Astrocyte (in vitro differentiated cells and primary cell): ENCODE results near the gene ZNF280D. TPM values are rescaled to one million over a fixed set of nuclear protein-coding genes. Genes with fewer than 3 reads are reported as not detected.

Source experiments
- DNase-seq: peaks from one replicate; pipeline ENCODE4 v3.0.0-alpha.2; 2010; ENCODE audit warnings: low read depth
- FAIRE-seq: peaks from 2 replicates; lab custom pipeline; 2011; peaks lifted over from hg19 to GRCh38; lab: Jason Lieb, UNC
- H2AFZ ChIP-seq: 2 replicates; pipeline ENCODE4 v1.6.0; 2012; ENCODE audit warnings: low read depth, low read length, inconsistent platforms
- H3K27ac ChIP-seq: 2 replicates; pipeline ENCODE4 v1.5.1; 2011; ENCODE audit warnings: low read depth, low read length, inconsistent platforms
- H3K27me3 ChIP-seq: 2 replicates; pipeline ENCODE4 v1.6.0; 2011; ENCODE audit warnings: low read length, inconsistent platforms; ENCODE audit not compliant: insufficient read depth
- H3K36me3 ChIP-seq: 2 replicates; pipeline ENCODE4 v1.5.1; 2011; ENCODE audit warnings: low read length, inconsistent platforms; ENCODE audit not compliant: insufficient read depth
- H3K4me1 ChIP-seq: 2 replicates; pipeline ENCODE4 v1.5.1; 2011; ENCODE audit warnings: low read length, inconsistent platforms; ENCODE audit not compliant: insufficient read depth
- H3K4me2 ChIP-seq: 2 replicates; pipeline ENCODE4 v1.6.0; 2012; ENCODE audit warnings: low read length, inconsistent platforms
- H3K4me3 ChIP-seq: 2 replicates; pipeline ENCODE4 v1.5.1; 2011; ENCODE audit warnings: low read depth, mild to moderate bottlenecking, low read length, inconsistent platforms; ENCODE audit not compliant: insufficient read depth
- H3K79me2 ChIP-seq: 2 replicates; pipeline ENCODE4 v1.6.0; 2012; ENCODE audit warnings: mild to moderate bottlenecking, low read length, inconsistent platforms; ENCODE audit not compliant: insufficient read depth
- H3K9ac ChIP-seq: 2 replicates; pipeline ENCODE4 v1.6.0; 2012; ENCODE audit warnings: mild to moderate bottlenecking, low read length, inconsistent platforms
- H3K9me3 ChIP-seq: 2 replicates; pipeline ENCODE4 v1.5.1; 2012; ENCODE audit warnings: low read depth, mild to moderate bottlenecking, low read length, inconsistent platforms; ENCODE audit not compliant: insufficient read depth
- H4K20me1 ChIP-seq: 2 replicates; pipeline ENCODE4 v1.6.0; 2012; ENCODE audit warnings: low read length, inconsistent platforms; ENCODE audit not compliant: insufficient read depth
- H3K27ac Mint-ChIP-seq: one replicate; pipeline ENCODE4 v1.8.0; 2021; ENCODE audit warnings: mild to moderate bottlenecking, mixed read lengths; ENCODE audit not compliant: unreplicated experiment
- H3K27me3 Mint-ChIP-seq: one replicate; pipeline ENCODE4 v1.8.0; 2021; ENCODE audit warnings: low read depth, mixed read lengths; ENCODE audit not compliant: unreplicated experiment
- H3K36me3 Mint-ChIP-seq: one replicate; pipeline ENCODE4 v1.8.0; 2021; ENCODE audit warnings: low read depth, mixed read lengths; ENCODE audit not compliant: unreplicated experiment
- H3K4me1 Mint-ChIP-seq: one replicate; pipeline ENCODE4 v1.8.0; 2021; ENCODE audit warnings: low read depth, mixed read lengths; ENCODE audit not compliant: unreplicated experiment
- H3K4me3 Mint-ChIP-seq: one replicate; pipeline ENCODE4 v1.8.0; 2021; ENCODE audit warnings: mild to moderate bottlenecking, moderate library complexity, mixed read lengths; ENCODE audit not compliant: unreplicated experiment
- H3K9me3 Mint-ChIP-seq: one replicate; pipeline ENCODE4 v1.8.0; 2021; ENCODE audit warnings: mild to moderate bottlenecking, mixed read lengths; ENCODE audit not compliant: unreplicated experiment
- EZH2 ChIP-seq: IDR thresholded peaks from 2 replicates; pipeline ENCODE4 v1.6.1; 2012; ENCODE audit warnings: mild to moderate bottlenecking, low read length, inconsistent platforms; ENCODE audit not compliant: insufficient read depth
- total RNA-seq: library from RNA; stranded (reverse); gene quantifications from 2 replicates; pipeline ENCODE4 v1.2.1, GENCODE V29; 2021
- TF ChIP-seq, protein P1 (sequence below): IDR thresholded peaks from 2 replicates; pipeline ENCODE4 v1.5.1; 2011; ENCODE audit warnings: low read depth, mild to moderate bottlenecking, inconsistent platforms, low read length, moderate library complexity; ENCODE audit not compliant: insufficient read depth

ZNF280D gene
- total RNA-seq, 1 donor from 2014 or later, result 13.7 TPM

- TF ChIP-seq, protein P1, sequence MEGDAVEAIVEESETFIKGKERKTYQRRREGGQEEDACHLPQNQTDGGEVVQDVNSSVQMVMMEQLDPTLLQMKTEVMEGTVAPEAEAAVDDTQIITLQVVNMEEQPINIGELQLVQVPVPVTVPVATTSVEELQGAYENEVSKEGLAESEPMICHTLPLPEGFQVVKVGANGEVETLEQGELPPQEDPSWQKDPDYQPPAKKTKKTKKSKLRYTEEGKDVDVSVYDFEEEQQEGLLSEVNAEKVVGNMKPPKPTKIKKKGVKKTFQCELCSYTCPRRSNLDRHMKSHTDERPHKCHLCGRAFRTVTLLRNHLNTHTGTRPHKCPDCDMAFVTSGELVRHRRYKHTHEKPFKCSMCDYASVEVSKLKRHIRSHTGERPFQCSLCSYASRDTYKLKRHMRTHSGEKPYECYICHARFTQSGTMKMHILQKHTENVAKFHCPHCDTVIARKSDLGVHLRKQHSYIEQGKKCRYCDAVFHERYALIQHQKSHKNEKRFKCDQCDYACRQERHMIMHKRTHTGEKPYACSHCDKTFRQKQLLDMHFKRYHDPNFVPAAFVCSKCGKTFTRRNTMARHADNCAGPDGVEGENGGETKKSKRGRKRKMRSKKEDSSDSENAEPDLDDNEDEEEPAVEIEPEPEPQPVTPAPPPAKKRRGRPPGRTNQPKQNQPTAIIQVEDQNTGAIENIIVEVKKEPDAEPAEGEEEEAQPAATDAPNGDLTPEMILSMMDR, result no peak
- no peak for TF ChIP-seq EZH2
- no peak overlapping the region for H3K4me3 ChIP-seq
- H3K4me3 Mint-ChIP-seq, result no peak overlapping the region
- H3K27me3 Mint-ChIP-seq, result no peaks in the 10 kb centered on the region
- no peak overlapping the region for H3K27ac ChIP-seq
- no peaks in the 10 kb centered on the region for H3K27me3 ChIP-seq
- FAIRE-seq (no peak), DNase-seq (no peak)
- H3K4me1 Mint-ChIP-seq, result no peaks in the 10 kb centered on the region
- H3K27ac Mint-ChIP-seq, result no peak overlapping the region
- no peaks in the 10 kb centered on the region for H3K4me1 ChIP-seq
- H4K20me1 ChIP-seq, result no peaks in the 10 kb centered on the region
- H3K36me3 ChIP-seq, result no peaks in the 10 kb centered on the region
- no peaks in the 10 kb centered on the region for H3K79me2 ChIP-seq
- H2AFZ ChIP-seq, result no peak overlapping the region
- H3K4me2 ChIP-seq, result no peak overlapping the region
- H3K9ac ChIP-seq, result no peak overlapping the region
- peaks cover 2% of the 10 kb centered on the region for H3K36me3 Mint-ChIP-seq
- H3K9me3 ChIP-seq, result no peaks in the 10 kb centered on the region
- H3K9me3 Mint-ChIP-seq, result peaks cover 7% of the 10 kb centered on the region
Observed at GRCh38 chr15:56778761-56779160, 45.5 kb upstream of the ZNF280D start.

- H2AFZ ChIP-seq, result no peak overlapping the region
- Mint-ChIP-seq H3K27me3 (no peaks in the 10 kb centered on the region), H3K36me3 (peaks cover 2% of the 10 kb centered on the region), H3K4me1 (peaks cover 7% of the 10 kb centered on the region), H3K27ac (no peak overlapping the region), H3K9me3 (peaks cover 5% of the 10 kb centered on the region), H3K4me3 (no peak overlapping the region)
- no peak overlapping the region for H3K9ac ChIP-seq
- no peak for TF ChIP-seq EZH2
- DNase-seq, result no peak
- H3K27me3 ChIP-seq, result no peaks in the 10 kb centered on the region
- no peaks in the 10 kb centered on the region for H3K36me3 ChIP-seq
- H3K27ac ChIP-seq, result no peak overlapping the region
- H3K4me3 ChIP-seq, result no peak overlapping the region
- H4K20me1 ChIP-seq, result no peaks in the 10 kb centered on the region
- H3K4me1 ChIP-seq, result peaks cover 5% of the 10 kb centered on the region
- no peak for FAIRE-seq
- H3K4me2 ChIP-seq, result no peak overlapping the region
- H3K9me3 ChIP-seq, result no peaks in the 10 kb centered on the region
- no peaks in the 10 kb centered on the region for H3K79me2 ChIP-seq
Observed at GRCh38 chr15:56776839-56777238, 43.5 kb upstream of the ZNF280D start.

GRCh38 chr15:56775641-56776040 is 42.3 kb upstream of the ZNF280D start:
- no peaks in the 10 kb centered on the region for H3K27me3 ChIP-seq
- peaks cover 7% of the 10 kb centered on the region for H3K4me1 Mint-ChIP-seq
- H3K4me3 Mint-ChIP-seq, result no peak overlapping the region
- H3K9me3 ChIP-seq, result no peaks in the 10 kb centered on the region
- H3K36me3 Mint-ChIP-seq, result peaks cover 2% of the 10 kb centered on the region
- no peaks in the 10 kb centered on the region for H4K20me1 ChIP-seq
- H2AFZ ChIP-seq, result no peak overlapping the region
- H3K27ac ChIP-seq, result no peak overlapping the region
- no peak overlapping the region for H3K4me3 ChIP-seq
- H3K4me2 ChIP-seq, result no peak overlapping the region
- H3K36me3 ChIP-seq, result no peaks in the 10 kb centered on the region
- no peaks in the 10 kb centered on the region for H3K79me2 ChIP-seq
- no peak overlapping the region for H3K27ac Mint-ChIP-seq
- H3K9me3 Mint-ChIP-seq, result peaks cover 5% of the 10 kb centered on the region
- FAIRE-seq (no peak), DNase-seq (no peak)
- no peak overlapping the region for H3K9ac ChIP-seq
- TF ChIP-seq, protein P1, result no peak
- TF ChIP-seq EZH2, result no peak
- peaks cover 5% of the 10 kb centered on the region for H3K4me1 ChIP-seq
- no peaks in the 10 kb centered on the region for H3K27me3 Mint-ChIP-seq
